Esophagus squamous epithelium (tissue), 5 donors: Measurements from ENCODE around the gene TRPV2. TPM values are rescaled to one million over a fixed set of nuclear protein-coding genes. Genes with fewer than 3 reads are reported as not detected.

Source experiments
- DNase-seq: peaks from one replicate; lab custom pipeline; 2025; lab: John Stamatoyannopoulos, UW
- H3K27ac ChIP-seq, 4 donors: fragments of 200-600 bp; sonication (generic); one replicate each; pipeline ENCODE4 v1.5.1; 2016 to 2019; ENCODE audit warnings: mild to moderate bottlenecking in 1 of 4
- H3K27me3 ChIP-seq, 4 donors: fragments of 200-600 bp; sonication (generic); 1 replicate in 3 of 4; 2 replicates in 1 of 4; pipeline versions ENCODE4 v1.5.1 to v1.6.0; 2017 to 2021; ENCODE audit warnings: antibody characterized with exemption in 1 of 4
- H3K36me3 ChIP-seq, 3 donors: fragments of 200-600 bp; sonication (generic); one replicate each; pipeline ENCODE4 v1.5.1; 2016 to 2019
- H3K4me1 ChIP-seq, 3 donors: fragments of 200-600 bp; sonication (generic); one replicate each; pipeline ENCODE4 v1.5.1; 2017 to 2019
- H3K4me3 ChIP-seq, 4 donors: fragments of 200-600 bp; sonication (generic); 1 replicate in 3 of 4; 2 replicates in 1 of 4; pipeline ENCODE4 v1.5.1; 2016 to 2019; ENCODE audit warnings: mild to moderate bottlenecking in 2 of 4, moderate library complexity in 1 of 4
- H3K9me3 ChIP-seq, 3 donors: fragments of 200-600 bp; sonication (generic); one replicate each; pipeline ENCODE4 v1.5.1; 2016 to 2019
- POLR2A ChIP-seq, 4 donors: fragments of 450-650 bp; IDR thresholded peaks; one replicate each; pipeline ENCODE4 v1.6.1; 2017; ENCODE audit warnings: antibody characterized with exemption in 4 of 4, mild to moderate bottlenecking in 4 of 4, moderate library complexity in 3 of 4
- WGBS, 2 donors: methylation state at CpG; one replicate each; pipeline ENCODE4 v1.1.5; 2018; 5-methylcytosine and 5-hydroxymethylcytosine counted together
- intact Hi-C: fragments of 100-400 bp; cut with DNase I; formaldehyde crosslinking; loops from one replicate; pipeline ENCODE4 v1.15.0; 2022
- total RNA-seq, 4 donors: library from RNA; depleted of rRNA; stranded (reverse); fragments of >200 nt; gene quantifications; one replicate each; pipeline ENCODE4 v1.1.0, GENCODE V29; 2016
- TF ChIP-seq, protein P1 (sequence below), 6 experiments: fragments of 450-650 bp in 4 of 6; fragments of 200-600 bp in 2 of 6; sonication (generic) in 2 of 6; IDR thresholded peaks; one replicate each; pipeline ENCODE4 v1.5.1; 2016 to 2019; ENCODE audit warnings: antibody characterized with exemption in 6 of 6, mild to moderate bottlenecking in 4 of 6, moderate library complexity in 4 of 6
- donor health status: DM: yes; HTN: yes; CAD: no.

The TRPV2 gene
- total RNA-seq, 4 donors from 2014 or later: 1.7 to 8.4 (median 2.5) TPM

DNA sequence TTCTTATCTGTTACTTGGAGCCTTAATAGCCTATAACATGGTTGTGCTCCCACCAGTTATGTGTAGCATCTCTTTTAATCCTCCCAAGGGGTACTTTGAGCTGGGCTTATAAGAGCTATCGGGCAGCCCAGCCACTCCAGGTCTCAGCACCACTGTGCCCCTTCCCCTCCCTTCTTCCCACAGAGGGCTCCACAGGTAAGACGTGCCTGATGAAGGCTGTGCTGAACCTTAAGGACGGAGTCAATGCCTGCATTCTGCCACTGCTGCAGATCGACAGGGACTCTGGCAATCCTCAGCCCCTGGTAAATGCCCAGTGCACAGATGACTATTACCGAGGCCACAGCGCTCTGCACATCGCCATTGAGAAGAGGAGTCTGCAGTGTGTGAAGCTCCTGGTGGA lies 7.0 kb downstream of the TRPV2 start:
- Histone ChIP-seq H3K27ac (no peak overlapping the region), H3K36me3 (peaks cover 0 to 36% (median 0%) of the 10 kb centered on the region in 3 donors), H3K9me3 (no peaks in the 10 kb centered on the region), H3K27me3 (no peaks in the 10 kb centered on the region), H3K4me1 (peaks cover 5 to 36% (median 25%) of the 10 kb centered on the region in 3 donors), H3K4me3 (no peak overlapping the region)
- intact Hi-C loops: no loop called here
- DNase-seq: no peak
- TF ChIP-seq, protein P1, sequence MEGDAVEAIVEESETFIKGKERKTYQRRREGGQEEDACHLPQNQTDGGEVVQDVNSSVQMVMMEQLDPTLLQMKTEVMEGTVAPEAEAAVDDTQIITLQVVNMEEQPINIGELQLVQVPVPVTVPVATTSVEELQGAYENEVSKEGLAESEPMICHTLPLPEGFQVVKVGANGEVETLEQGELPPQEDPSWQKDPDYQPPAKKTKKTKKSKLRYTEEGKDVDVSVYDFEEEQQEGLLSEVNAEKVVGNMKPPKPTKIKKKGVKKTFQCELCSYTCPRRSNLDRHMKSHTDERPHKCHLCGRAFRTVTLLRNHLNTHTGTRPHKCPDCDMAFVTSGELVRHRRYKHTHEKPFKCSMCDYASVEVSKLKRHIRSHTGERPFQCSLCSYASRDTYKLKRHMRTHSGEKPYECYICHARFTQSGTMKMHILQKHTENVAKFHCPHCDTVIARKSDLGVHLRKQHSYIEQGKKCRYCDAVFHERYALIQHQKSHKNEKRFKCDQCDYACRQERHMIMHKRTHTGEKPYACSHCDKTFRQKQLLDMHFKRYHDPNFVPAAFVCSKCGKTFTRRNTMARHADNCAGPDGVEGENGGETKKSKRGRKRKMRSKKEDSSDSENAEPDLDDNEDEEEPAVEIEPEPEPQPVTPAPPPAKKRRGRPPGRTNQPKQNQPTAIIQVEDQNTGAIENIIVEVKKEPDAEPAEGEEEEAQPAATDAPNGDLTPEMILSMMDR (IDR thresholded peaks at IDR 0.05): no peak
- TF ChIP-seq POLR2A (IDR thresholded peaks at IDR 0.05): no peak
- WGBS, 2 donors: 94 to 96% methylated on average over 4 to 6 of the region's 7 CpGs

DNA sequence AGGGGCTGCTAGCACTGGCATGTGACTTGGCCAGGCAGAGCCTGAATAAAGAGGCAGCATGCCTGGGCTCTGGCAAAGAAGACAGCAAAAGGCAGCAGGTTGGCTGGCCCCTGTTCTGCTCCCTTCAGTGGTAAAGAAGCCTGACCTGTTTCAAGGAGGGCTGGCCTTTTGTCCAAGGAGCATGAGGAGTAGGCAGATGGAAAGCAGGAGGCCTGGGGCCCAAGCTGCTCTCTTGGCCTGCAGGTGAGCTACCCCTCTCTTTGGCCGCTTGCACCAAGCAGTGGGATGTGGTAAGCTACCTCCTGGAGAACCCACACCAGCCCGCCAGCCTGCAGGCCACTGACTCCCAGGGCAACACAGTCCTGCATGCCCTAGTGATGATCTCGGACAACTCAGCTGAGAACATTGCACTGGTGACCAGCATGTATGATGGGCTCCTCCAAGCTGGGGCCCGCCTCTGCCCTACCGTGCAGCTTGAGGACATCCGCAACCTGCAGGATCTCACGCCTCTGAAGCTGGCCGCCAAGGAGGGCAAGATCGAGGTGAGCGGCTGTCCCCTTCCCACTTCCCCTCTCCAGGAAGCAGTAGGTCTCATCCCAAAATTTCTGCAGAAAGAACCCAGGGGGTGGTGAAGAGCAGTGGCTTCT lies 8.0 kb downstream of the TRPV2 start:
- Histone ChIP-seq H3K27ac (no peak overlapping the region), H3K36me3 (peaks cover 0 to 44% (median 5%) of the 10 kb centered on the region in 3 donors), H3K4me1 (peaks cover 5 to 28% (median 16%) of the 10 kb centered on the region in 3 donors), H3K9me3 (no peaks in the 10 kb centered on the region), H3K4me3 (no peak overlapping the region), H3K27me3 (no peaks in the 10 kb centered on the region)
- no peak for DNase-seq
- TF ChIP-seq POLR2A (IDR thresholded peaks at IDR 0.05): no peak
- TF ChIP-seq, protein P1 (IDR thresholded peaks at IDR 0.05): no peak
- intact Hi-C loops: no loop called here
- 82% methylated on average over 3 of the region's 10 CpGs; no CpG with 5 or more reads in 1 of the 2 donors for WGBS, 2 donors

DNA sequence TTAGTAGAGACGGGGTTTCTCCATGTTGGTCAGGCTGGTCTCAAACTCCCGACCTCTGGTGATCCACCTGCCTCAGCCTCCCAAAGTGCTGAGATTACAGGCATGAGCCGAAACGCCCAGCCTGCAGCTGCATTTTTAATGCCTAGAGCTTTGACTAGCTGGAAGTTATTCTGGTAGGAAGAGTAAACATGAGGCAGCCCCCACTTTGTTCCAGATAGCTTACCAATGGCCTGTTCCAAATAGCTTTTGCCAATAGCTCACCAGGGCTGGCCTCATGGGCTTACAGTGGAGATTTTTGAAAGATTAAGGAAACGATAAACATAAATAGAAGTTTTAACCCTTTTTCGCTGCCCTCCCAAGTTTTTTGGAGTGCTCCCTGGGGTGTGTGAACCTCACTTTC lies 9.8 kb downstream of the TRPV2 start:
- no peak overlapping the region for H3K27ac ChIP-seq
- no peak for TF ChIP-seq POLR2A (IDR thresholded peaks at IDR 0.05)
- TF ChIP-seq, protein P1 (IDR thresholded peaks at IDR 0.05): no peak
- no peaks in the 10 kb centered on the region for H3K27me3 ChIP-seq
- 60 to 63% methylated on average over 4 to 6 of the region's 6 CpGs for WGBS, 2 donors
- peaks cover 0 to 47% (median 5%) of the 10 kb centered on the region in 3 donors for H3K36me3 ChIP-seq
- DNase-seq: no peak
- peaks cover 0 to 16% (median 0%) of the 10 kb centered on the region in 3 donors for H3K4me1 ChIP-seq
- intact Hi-C loops: no loop called here
- H3K9me3 ChIP-seq: no peaks in the 10 kb centered on the region
- H3K4me3 ChIP-seq: no peak overlapping the region

DNA sequence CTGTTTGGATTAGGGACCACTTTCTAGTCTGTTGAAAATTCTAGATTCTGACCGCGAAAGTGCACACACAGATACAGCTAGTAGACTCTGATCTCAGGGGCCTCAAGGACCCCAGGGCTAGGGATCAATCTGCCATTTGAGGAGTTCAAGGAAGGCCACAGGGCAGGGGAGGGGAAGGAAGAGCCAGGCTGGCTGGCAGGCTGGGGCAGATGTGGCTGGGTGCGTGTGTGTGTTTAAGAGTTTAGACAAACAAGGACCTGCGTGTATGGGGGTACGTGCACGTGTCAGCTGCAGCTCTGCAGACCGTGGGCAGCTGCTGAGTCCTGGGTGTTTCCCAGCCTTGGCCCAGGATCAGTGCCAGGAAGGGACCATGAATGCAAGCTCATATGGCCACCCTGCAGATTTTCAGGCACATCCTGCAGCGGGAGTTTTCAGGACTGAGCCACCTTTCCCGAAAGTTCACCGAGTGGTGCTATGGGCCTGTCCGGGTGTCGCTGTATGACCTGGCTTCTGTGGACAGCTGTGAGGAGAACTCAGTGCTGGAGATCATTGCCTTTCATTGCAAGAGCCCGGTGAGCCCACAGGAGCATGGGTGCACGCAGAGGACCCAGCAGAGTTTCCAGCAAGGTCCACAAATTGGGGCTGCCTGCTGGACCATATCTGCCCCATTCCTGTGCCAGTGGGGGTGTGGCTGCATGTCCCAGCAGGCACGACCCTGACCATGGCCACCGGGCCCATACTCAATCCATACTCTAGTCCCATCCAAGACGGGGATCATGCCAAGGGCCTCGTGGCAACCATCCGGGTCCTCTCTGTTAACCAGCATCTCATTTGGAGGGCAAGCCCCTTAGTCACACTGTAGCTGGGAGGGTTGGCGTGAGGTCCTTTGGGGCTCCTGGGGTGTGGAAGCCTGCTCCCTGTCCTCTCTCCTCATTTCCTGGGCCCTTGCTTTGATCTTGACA lies 10.6 kb downstream of the TRPV2 start:
- H3K36me3 ChIP-seq: peaks cover 0 to 47% (median 5%) of the 10 kb centered on the region in 3 donors
- TF ChIP-seq, protein P1 (IDR thresholded peaks at IDR 0.05): no peak
- TF ChIP-seq POLR2A (IDR thresholded peaks at IDR 0.05): no peak
- no peak overlapping the region for H3K27ac ChIP-seq
- no peaks in the 10 kb centered on the region for H3K9me3 ChIP-seq
- WGBS, 2 donors: 60 to 81% methylated on average over 2 to 10 of the region's 20 CpGs
- DNase-seq: no peak
- intact Hi-C loops: no loop called here
- H3K4me3 ChIP-seq: no peak overlapping the region
- H3K4me1 ChIP-seq: peaks cover 0 to 8% (median 0%) of the 10 kb centered on the region in 3 donors
- no peaks in the 10 kb centered on the region for H3K27me3 ChIP-seq
